AG10803 (cell line): ENCODE data around the gene PXYLP1.

ENCODE experiments used
- DNase-seq: peaks from one replicate; pipeline ENCODE4 v3.0.0; 2010; ENCODE audit warnings: low read depth
- H3K4me3 ChIP-seq: 2 replicates; pipeline ENCODE4 v1.5.1; 2011; ENCODE audit warnings: mild to moderate bottlenecking, low read length, control low read depth
- TF ChIP-seq, protein P1 (sequence below): conservative IDR thresholded peaks from 2 replicates; pipeline ENCODE4 v1.5.1; 2011; ENCODE audit warnings: mild to moderate bottlenecking, low read length, control low read depth, inconsistent platforms

Gene PXYLP1

DNA sequence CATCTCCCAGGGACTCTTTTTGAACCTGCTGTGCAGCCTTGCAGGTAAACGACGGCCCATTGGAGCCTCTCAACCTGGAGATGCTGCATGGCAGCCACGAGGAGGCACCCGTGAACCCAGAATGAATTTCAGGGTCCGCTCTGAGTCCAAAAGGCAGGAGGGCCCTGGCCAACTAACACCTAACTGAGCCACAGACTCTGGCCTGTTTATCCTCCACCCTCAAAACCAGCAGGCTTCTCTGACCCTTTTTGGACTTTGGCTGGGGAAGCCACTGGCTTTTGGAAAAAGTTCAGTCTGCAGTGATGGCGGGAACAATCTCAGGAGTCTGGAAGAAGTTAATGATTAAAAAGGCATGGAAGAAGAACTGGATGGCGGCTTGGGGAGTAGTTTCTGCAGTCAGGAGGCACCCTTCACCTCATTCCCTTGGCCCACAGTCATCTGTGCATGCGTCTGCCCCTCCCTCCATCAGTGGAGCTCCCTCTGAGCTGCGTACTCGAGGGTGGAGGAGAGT is 4.1 kb downstream of the PXYLP1 start:
- no peak for DNase-seq
- TF ChIP-seq, protein P1, sequence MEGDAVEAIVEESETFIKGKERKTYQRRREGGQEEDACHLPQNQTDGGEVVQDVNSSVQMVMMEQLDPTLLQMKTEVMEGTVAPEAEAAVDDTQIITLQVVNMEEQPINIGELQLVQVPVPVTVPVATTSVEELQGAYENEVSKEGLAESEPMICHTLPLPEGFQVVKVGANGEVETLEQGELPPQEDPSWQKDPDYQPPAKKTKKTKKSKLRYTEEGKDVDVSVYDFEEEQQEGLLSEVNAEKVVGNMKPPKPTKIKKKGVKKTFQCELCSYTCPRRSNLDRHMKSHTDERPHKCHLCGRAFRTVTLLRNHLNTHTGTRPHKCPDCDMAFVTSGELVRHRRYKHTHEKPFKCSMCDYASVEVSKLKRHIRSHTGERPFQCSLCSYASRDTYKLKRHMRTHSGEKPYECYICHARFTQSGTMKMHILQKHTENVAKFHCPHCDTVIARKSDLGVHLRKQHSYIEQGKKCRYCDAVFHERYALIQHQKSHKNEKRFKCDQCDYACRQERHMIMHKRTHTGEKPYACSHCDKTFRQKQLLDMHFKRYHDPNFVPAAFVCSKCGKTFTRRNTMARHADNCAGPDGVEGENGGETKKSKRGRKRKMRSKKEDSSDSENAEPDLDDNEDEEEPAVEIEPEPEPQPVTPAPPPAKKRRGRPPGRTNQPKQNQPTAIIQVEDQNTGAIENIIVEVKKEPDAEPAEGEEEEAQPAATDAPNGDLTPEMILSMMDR = no peak
- H3K4me3 ChIP-seq = no peak overlapping the region

DNA sequence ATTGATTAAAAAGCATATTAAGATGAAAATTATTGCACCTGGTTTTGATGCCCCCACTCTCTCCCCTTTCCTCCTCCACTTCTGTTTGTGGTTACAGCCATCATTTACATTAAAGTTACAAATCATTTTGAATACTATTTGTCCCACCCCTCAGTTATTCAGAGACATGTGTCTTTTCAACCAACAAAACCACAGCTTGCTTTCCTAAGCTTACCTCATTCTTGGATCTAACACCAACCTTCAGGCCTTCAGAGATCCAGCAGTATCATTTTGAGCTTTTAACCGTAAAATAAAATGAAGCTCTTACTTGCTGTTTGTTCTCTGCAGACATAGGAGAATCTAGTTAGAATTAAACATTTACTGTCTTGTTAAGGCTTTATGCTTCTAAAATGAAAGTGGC is 4.7 kb downstream of the PXYLP1 start:
- no peak for DNase-seq
- TF ChIP-seq, protein P1 = no peak
- H3K4me3 ChIP-seq = no peak overlapping the region

DNA sequence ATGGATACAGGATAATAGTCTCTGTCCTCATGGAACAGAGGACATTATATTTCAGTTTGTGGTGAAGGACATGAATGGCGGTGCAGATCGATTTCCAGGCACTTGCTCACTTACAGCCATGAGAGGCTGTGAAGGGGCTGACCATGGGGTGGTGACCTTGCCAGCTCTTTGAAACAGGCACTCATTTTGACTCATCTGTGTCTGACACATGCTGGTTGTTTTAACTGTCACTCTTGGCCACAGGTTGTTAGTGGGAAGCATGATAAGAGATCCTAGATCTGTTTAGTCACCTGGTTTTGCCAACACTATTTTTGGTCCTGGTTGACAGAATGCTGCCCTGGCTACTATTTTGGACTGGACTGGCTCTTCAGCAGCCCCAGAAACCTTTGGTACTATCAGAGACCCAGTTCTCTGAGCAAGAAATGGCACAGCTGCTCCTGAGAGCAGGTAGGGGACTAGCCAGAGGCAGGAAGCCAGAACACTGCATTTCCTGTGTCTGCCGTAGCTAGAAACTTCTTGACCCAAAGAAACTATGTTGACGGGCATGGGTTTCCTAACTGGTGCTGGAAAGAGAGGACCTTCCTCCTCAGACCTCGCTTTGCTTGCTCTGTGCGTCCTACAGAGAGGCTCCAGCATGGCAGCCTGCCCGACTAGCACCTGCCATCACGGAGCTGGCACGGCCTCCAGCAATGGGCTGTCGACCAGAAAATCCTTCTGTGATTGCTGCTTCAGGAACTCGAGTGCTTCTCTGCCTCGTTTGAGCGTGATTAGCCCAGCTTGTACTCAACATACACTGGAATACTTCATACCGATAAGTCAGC is 6.3 kb downstream of the PXYLP1 start:
- no peak for DNase-seq
- no peak overlapping the region for H3K4me3 ChIP-seq
- TF ChIP-seq, protein P1 = no peak

DNA sequence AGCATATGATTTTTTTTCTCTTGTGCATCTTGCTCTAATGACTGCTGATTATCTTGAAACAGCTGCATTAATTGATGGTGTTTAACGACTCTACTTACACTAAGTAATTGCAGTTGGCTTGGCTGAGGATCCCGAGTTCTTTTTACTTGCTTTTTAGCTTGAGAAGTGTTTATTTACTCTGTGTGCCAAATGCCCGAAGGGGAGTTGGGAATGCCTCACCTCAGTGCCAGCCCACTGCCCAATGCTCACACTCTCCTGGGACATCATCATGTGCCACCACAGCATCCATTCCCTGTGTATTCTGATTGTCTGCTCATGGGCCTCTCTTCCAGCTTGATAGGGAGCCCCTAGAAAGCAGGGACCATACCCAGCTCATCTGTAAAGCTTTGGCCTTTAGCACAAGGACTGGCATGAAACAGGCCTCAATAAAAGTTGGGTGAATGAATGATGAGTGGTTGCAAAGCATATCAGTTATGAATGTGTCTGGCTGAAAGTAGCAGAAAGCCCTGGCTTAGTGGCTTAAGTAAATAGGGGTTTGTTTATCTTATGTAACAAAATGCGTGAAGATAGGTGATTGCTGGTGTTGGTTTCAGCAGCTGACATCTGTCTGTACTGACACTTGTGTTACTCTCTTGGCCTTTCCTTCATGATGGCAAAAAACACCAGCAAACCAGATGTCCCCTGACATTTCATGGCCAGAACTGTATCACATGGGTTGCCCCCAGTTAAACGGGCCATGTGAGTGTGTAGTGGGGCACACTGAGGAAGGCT is 8.1 kb downstream of the PXYLP1 start:
- no peak overlapping the region for H3K4me3 ChIP-seq
- no peak for DNase-seq
- TF ChIP-seq, protein P1 = no peak

DNA sequence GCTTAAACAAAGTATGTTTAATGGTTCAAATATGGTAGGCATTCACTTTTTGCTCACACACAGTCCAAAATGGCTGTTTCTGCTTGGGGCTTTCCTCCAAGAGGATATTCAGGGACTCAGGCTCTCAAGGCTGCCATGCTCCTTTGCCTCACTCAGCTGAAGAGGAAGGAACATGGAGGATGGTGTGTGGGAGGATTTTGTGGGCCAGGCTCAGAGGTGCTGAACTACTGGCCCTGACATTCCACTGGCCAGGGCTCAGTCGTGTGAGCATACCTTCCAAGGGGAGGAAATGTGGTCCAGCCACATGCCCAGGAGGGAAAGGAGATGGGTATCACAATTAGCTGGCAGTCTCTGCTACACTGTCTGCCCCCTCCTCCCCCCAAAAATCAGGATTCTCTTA is 8.7 kb downstream of the PXYLP1 start:
- TF ChIP-seq, protein P1 = no peak

DNA sequence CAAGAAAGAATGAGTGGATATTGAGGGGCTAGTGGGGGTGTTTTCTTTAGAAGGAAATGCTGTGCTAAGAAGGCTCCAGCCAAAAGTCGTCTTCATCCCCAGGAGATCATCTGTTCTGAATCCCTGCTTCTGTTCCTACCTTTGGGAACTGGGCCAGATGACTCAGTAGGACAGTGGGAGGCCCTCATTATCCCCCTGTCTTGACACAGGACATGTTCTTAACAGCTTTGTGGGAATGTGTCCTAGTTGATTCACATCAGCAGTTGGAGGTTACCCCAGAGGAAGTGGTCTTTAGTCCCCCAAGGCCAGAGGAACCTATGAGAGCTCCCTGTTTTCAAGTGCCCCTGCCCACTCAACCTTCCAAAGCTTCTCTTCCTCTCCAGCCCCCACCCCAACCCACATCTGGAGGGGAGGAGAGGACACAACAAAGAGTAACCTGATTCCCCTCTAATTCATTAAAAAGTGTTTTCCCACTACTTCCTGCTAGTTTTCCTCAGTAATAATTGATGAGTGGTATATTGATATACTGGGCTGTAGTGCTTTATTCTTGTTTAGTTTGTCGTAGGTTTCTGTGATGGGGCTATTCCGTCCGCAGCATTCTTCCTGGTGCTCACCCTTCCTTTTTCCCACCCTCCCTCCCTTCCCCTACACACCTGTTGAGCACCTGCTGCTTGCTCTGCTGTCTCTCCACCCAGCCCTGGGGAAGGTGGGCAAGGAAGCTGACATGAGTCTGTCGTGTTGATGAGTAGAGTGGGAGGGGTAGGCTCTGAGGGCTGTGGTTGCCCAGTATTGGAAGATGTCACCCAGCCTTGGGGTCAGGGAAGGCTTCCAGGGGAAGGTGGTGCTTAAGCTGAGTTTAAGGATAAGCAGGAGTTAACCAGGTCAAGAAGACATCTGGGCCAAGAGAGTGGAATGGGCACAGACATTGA is 9.3 kb downstream of the PXYLP1 start:
- DNase-seq = peak; percentile 43
- TF ChIP-seq, protein P1 = no peak

More for the DNA sequence above, 8.7 kb downstream of the PXYLP1 start:
- no peak for DNase-seq
- H3K4me3 ChIP-seq = no peak overlapping the region

More for the DNA sequence above, 9.3 kb downstream of the PXYLP1 start:
- no peak overlapping the region for H3K4me3 ChIP-seq
